ENCODE results near the gene ANO10.

The ANO10 gene

DNA sequence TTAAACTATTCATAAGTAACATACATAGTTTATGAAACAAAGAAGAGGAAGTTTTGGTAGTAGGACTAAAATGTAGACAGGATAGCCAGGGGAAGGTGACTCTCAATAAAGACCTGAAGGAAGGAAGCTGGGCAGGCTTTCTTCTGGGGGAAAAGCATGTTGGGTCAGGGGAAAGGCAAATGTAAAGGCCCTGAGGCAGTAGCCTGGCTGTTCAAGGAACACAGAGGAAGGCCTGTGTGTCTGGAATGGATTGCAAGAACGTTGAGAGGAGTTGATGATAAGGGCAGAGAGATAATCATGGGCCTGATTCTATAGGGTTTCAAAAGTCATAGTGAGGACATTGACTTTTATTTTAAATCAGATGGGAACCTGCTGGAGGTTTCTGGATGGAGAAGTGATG, 167.8 kb downstream of the ANO10 start:
- DNase-seq (ENCODE audit: low read depth, low spot score) = no peak
- no peak overlapping the region for H3K4me3 ChIP-seq (ENCODE audit: low read depth, low read length)
- CTCF ChIA-PET = no interaction called here
- no peak for TF ChIP-seq CTCF (IDR thresholded peaks at IDR 0.05; ENCODE audit: insufficient read depth, low read length, missing control alignments)
- POLR2A ChIA-PET = no interaction called here

DNA sequence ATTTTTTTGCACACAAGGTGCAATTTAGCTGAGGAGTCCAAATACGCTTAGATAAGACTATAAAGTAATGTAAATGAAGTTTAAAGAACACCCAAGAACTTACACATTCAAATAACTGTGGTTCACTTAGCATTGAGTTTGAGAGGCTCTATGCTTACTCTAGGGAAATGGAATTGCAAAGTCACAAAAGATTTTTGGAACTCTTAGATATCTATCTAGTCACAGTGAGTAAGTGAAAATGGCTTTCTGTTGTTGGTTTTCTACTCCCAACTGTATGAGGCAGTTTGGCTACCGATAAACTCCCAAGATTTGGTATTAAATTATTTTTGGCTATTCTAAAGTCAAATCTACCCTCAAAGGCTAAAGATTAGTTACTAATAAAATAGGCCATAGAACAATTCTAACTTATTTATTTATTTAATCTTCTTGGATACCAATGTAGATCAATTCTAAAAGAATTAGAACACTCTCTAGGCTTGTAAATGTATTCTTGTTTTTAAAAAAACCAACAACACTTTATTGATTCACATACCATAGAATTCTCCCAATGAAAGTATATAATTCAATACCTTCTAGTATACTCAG, 170.0 kb downstream of the ANO10 start:
- POLR2A ChIA-PET = no interaction called here
- CTCF ChIA-PET = no interaction called here
- H3K4me3 ChIP-seq (ENCODE audit: low read depth, low read length) = no peak overlapping the region
- DNase-seq (ENCODE audit: low read depth, low spot score) = no peak
- no peak for TF ChIP-seq CTCF (IDR thresholded peaks at IDR 0.05; ENCODE audit: insufficient read depth, low read length, missing control alignments)

- no peak overlapping the region for H3K4me3 ChIP-seq (ENCODE audit: low read depth, low read length)
- ChIA-PET CTCF (no interaction called here), POLR2A (no interaction called here)
- no peak for DNase-seq (ENCODE audit: low read depth, low spot score)
- TF ChIP-seq CTCF (IDR thresholded peaks at IDR 0.05; ENCODE audit: insufficient read depth, low read length, missing control alignments) = no peak
These were observed 173.7 kb downstream of the ANO10 start for GRCh38 chr3:43448098-43448497.

DNA sequence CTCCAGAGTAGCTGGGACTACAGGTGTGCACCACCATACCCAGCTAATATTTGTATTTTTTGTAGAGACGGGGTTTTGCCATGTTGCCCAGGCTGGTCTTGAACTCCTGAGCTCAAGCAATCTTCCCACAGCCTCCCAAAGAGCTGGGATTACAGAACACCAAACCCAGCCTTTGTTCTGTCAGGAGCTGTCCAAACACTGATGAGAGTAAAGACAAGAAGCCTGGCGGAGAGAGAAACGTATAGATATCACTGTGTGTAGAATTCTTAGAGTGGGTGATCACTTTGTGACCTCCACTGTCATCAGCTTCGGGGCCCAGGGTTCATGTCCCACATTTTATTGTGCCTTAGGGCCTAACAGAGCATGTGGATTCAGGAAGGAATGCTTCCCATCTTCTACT, 176.0 kb downstream of the ANO10 start:
- DNase-seq (ENCODE audit: low read depth, low spot score) = no peak
- TF ChIP-seq CTCF (IDR thresholded peaks at IDR 0.05; ENCODE audit: insufficient read depth, low read length, missing control alignments) = no peak
- no peak overlapping the region for H3K4me3 ChIP-seq (ENCODE audit: low read depth, low read length)
- CTCF ChIA-PET = interaction anchor here (1.0 kb wide), 1 partner anchor 13 kb away, joined by 4 read pairs; no protein-coding TSS in a partner anchor
- POLR2A ChIA-PET = interaction anchor here (0.6 kb wide), 1 partner anchor 15 kb away, joined by 3 read pairs; no protein-coding TSS in a partner anchor

DNA sequence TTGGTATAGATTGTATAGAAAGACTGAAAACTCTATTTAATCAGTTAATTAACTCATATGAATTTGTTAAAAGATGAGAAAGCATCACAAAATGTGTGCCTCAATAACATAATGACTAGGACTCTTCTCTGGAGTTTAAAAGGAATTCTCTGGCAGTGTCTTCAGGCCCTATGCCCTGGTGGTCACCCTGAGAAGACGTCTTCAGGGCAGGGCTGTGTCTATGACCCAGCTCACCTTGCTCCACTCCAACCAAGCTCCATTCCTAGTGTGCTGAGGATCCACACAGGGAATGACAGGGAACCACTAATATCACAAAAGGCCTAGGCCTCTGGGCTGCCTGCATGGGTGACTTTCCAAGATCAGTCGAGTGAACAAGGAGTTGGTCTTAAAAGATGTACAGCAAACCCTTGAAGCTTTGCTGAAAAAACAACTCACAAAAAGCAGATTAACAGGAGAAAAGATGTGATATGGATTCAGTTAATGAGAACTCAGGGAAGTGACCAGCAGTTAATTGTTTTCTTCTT, 178.9 kb downstream of the ANO10 start:
- H3K4me3 ChIP-seq (ENCODE audit: low read depth, low read length) = no peak overlapping the region
- ChIA-PET CTCF (interaction anchor here (0.7 kb wide), 1 partner anchor 56 kb away, joined by 3 read pairs; no protein-coding TSS in a partner anchor), POLR2A (no interaction called here)
- no peak for TF ChIP-seq CTCF (IDR thresholded peaks at IDR 0.05; ENCODE audit: insufficient read depth, low read length, missing control alignments)
- DNase-seq (ENCODE audit: low read depth, low spot score) = no peak

DNA sequence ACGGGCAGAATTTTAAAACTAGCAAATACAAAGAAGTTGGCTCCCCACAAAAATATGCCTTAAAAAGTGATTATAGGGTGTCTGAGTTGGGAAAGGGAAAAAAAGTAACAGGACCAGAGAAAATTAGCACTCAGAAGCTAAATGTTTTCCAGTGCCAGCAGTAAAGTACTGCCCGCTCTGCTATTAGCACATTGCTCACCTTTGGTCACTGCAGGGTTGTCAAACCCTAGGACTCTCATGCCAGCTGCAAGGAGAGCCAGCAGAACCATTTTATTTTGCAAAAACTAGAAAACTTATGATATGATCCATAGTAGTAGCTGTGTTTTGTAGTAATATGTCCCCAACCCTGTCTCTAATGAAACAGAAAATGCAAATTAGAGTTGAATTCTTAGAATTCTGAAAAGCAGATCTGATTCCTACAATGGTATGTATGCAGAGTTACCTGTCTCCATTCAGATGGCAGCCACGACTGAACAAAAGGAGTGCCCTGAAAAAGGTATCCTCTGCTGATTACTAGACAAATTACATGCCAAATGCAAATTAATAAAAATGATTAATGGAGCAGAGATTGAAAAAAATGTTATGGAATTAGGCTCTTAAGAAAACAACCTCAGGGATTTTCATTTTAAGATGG, 185.2 kb downstream of the ANO10 start:
- ChIA-PET POLR2A (no interaction called here), CTCF (no interaction called here)

More for the DNA sequence above, 185.2 kb downstream of the ANO10 start:
- TF ChIP-seq CTCF (IDR thresholded peaks at IDR 0.05; ENCODE audit: insufficient read depth, low read length, missing control alignments) = no peak
- no peak for DNase-seq (ENCODE audit: low read depth, low spot score)
- H3K4me3 ChIP-seq (ENCODE audit: low read depth, low read length) = no peak overlapping the region

Data from AG04449 (cell line).